HG02870 (cell line): ENCODE data around the gene ZKSCAN3.
A peak's percentile ranks its signal among the peaks of the same experiment; 100 is the strongest.
"Not testable (repeated sequence)": the region's sequence is repeated elsewhere in the genome, so short reads cannot be mapped to it uniquely, and the experiment has no call there.

Source experiments
- ATAC-seq: cut with Tn5 transposase; IDR thresholded peaks from one replicate; pipeline ENCODE4 v1.9.1; 2021; ENCODE audit warnings: mild to moderate bottlenecking, moderate library complexity; ENCODE audit not compliant: unreplicated experiment

Gene ZKSCAN3

GRCh38 chr6:28340310-28341095, 9.2 kb upstream of the ZKSCAN3 start:
- ATAC-seq: no peak

GRCh38 chr6:28343898-28344677, 5.7 kb upstream of the ZKSCAN3 start:
- ATAC-seq: no peak

DNA sequence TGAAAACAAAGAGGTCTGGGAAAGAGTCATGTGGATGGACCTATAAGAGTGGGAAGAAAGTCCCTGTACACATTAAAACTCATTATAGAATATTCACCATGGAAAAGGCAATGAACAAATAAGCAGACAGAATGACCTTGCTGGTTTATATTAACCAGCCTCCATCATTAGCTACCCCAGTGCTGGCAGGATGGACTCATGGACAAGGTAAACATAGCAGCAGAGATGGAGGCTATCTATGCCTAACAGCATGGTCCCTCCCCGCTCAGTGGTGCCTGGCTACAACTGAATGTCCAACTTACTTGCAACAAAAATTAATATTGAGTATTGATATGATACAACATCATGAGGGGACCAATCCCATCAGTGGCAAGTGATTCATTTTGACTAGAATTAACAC, 4.5 kb upstream of the ZKSCAN3 start:
- ATAC-seq: no peak

DNA sequence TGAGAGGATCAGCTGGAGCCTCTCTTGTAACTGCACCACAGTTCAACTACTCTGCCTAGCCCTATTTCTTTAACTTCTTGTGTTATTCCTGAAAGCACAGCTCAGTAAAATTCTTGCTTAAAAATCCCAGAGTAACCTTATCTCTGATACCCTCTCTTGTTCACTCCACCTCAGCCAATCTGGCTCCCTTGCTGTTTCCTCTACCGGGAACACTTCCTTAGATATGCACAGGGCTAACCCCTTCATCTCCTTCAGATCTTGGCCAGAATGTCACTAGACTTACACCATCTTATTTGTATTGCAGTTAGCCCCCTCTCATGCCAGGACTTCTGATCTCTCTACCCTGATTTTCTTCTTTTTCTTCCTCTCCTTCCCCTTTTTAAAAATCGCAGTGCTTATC, 2.6 kb upstream of the ZKSCAN3 start:
- no peak for ATAC-seq

- ATAC-seq: peak; percentile 13
These were observed 329 bp upstream of the ZKSCAN3 start for GRCh38 chr6:28349344-28349891.

DNA sequence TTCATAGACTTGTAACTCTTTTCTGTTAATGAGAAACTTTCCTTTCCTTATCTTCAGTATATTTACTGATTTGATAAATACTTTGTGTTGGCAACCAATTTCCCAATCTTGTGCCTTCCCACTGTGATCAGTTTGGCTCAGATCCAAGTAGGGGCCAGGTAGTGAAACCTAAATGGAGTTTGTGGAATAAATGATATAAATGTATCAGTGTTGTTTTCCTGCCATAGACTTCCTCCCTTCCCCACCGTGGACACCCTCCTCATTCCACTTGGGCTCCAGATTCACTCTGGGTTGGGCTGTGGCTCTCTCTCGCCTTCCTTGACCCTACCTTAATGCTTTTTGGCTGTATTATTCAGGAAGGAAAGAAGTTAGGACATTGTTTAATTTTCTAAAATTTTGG, 1.3 kb downstream of the ZKSCAN3 start:
- ATAC-seq: no peak

- no peak for ATAC-seq
These were observed 1.8 kb downstream of the ZKSCAN3 start for GRCh38 chr6:28351493-28351925.

DNA sequence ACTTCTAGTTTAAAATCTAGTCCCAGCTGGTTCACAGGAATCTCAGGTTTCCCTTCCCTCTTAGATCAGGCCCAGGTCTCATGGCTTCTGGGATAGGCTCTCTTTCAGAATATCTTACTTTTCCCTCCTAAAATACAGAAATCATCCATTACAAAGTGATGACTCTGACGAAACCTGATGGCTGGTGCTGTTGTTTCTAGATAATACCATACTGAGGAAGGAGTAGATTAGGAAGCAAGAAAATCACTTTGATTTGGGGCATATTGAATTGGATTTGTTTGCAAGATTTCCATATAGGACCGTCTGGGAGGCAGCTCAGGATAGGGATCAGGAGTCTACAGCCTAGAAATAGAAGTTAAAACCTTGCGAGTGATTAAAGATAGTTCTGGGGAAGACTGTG, 3.6 kb downstream of the ZKSCAN3 start:
- ATAC-seq: no peak

DNA sequence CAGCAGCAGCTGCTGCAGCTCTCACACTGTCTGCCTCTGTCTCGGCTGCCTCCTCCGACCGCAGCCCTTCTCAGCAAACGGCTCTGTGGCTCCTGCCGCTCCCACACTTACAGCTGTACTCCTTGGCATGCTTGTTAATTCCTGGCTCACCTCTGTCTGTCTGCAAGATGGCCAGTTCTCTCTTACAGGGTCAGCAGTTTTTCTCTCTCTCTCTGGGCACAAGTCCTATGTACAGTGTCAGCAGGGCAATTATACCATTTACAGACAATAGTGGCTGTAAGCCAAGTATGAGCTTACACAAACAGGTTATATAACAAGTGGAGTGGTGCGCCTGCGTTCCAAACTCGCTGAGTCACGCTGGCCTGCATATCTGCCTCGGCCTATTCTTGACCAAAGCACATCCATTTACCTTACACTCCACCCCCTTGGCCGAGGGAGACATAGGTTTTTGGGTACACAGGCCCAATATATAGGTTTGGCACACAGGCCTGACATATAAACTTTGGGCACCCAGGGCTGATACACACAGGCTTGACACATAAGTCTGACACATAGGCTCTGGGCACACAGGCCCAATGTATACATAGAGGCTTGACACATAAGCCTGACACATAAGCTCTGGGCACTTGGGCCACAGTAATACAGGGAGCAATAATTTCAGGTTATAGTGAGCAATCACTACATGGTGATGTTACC, 4.4 kb downstream of the ZKSCAN3 start:
- ATAC-seq: no peak

DNA sequence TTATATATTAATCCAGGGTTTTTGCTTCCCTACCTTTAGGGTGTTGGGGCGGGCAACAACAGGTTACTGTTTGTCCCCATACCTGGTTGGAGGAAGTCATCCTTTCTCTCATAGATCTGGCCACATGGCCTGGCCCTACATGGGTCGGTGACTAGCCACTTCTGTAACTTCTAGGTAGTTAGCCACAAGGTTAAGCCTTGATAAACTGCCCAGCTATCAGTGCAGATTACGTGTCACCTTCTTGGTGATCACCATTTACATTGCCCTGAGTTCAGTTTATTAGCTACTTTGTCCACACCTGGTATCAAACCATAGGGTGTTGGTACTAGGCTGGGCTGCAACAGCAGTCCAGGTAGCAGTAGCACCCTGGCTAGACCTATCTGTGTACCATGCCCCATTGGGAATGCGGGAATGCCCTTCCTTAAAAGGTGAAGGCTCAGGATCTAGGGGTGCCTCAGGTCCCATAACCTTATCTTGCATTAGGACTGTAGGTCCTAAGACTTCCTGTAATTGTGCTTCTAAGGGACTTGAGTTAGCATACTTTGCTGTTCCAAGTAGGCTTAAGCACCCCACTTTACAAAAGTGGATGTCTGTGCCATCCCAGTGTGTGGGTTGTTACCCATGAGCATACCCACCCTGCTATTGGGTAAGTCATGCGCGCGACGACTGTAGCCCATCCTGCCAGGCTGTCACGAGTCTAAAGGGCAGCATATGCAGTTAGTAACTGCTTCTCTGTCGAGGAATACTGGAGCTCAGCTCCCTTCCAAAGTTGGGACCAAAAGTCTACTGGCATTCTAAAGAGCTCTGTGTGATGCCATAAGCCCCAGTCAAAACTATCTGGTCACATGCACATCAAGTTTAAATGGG, 5.2 kb downstream of the ZKSCAN3 start:
- ATAC-seq: no peak

DNA sequence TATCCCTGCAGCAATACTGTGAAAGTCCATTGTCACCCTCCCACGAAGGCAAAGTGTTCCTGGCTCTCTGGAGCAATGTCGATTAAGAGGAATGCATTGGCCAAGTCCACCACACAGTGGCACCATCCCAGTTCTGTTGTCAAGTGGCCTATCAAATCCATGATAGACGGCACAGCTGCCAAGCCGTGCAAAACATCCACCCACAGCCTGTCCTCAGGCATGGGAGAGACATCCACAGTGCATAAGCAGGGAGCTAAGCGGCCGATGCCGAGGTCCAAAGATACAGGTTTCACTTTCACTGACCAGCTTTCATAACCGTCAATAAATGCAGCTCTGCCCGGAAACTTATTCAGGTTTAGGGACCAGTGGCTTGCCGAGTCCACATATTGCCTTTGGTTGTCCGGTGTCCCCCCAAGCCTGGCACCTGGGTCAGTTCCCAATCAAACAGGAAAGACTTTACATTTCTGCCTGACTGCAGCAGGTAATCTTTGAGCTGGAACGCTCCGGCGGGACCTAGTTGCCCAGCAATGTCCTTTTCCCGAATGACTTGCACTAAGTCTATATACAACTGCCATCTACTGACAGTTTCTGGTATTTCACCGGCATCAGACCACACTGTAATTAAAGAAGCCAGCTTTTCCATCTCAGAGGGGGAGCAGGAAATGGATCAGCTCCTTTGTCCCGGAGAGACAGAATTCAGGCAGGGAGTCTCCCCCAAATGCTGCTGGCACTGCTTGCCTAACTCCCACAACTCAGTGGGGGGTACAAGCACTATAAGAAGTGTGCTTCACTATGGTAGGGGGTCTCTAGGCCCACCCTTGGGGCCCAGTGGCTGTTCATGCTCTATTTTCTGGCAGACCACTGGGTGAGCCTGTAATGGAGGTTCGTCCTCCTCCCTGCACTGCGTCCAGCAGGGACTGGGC, 6.3 kb downstream of the ZKSCAN3 start:
- peak; percentile 61 for ATAC-seq

DNA sequence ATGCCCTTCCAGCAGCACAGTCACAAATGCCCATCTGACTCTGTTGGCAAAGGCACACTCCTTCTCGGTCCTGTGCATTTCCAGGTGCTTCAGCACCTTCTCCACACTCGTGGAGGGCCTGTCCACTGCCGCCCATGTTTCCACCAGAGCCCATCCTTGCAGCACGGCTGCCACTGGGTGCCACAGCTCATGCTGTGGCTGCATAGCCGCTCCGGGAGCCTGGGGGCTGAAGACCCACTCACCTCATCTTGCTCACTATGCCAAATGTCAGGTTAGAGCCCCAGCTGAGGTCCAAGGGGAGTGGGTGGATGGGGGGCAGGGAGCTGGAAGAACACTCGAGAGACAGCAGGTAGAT, 6.9 kb downstream of the ZKSCAN3 start:
- ATAC-seq: no peak

- no peak for ATAC-seq
These were observed 7.3 kb downstream of the ZKSCAN3 start for GRCh38 chr6:28357036-28357435.

DNA sequence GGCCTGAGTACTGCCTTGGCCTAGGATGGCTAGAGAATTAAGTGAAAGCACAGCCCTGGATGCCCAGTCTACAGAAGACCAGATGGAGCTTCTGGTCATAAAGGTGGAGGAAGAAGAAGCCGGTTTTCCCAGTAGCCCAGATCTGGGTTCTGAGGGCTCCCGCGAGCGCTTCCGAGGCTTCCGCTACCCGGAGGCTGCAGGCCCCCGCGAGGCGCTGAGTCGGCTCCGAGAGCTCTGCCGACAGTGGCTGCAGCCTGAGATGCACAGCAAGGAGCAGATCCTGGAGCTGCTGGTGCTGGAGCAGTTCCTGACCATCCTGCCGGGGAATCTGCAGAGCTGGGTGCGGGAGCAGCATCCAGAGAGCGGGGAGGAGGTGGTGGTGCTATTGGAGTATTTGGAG, 9.8 kb downstream of the ZKSCAN3 start:
- not testable (repeated sequence) for ATAC-seq

DNA sequence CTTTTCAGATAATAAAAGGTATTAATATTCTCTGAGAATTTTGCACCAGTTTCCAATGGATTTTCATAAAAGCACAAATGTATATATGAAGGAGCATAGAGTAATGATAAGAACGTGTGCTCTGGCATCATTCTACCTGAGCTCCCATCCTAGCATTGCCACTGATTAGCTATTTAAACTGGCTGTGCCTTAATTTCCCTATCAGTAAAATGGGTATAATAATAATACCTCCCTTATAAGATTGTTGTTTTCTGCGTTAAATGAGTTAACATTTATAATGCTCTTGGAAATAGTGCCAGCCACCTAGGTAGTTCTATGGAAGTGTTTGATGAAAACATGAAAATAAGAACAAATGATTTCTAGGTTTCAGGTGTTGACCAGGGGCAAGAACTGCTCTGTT, 11.2 kb downstream of the ZKSCAN3 start:
- no peak for ATAC-seq

DNA sequence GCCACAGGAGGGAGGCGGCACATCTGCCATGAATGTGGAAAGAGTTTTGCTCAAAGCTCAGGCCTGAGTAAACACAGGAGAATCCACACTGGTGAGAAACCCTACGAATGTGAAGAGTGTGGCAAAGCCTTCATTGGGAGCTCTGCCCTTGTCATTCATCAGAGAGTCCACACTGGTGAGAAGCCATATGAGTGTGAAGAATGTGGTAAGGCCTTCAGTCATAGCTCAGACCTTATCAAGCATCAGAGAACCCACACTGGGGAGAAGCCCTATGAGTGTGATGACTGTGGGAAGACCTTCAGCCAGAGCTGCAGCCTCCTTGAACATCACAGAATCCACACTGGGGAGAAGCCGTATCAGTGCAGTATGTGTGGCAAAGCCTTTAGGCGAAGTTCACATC, 15.8 kb downstream of the ZKSCAN3 start:
- ATAC-seq: not testable (repeated sequence)

GRCh38 chr6:28368522-28368921, 18.8 kb downstream of the ZKSCAN3 start:
- peak; percentile 79 for ATAC-seq

- no peak for ATAC-seq
These were observed 19.7 kb downstream of the ZKSCAN3 start for GRCh38 chr6:28369463-28369862.

GRCh38 chr6:28370440-28370839, 20.7 kb downstream of the ZKSCAN3 start:
- ATAC-seq: no peak
